HG03175 (cell line): ENCODE data around the gene APOC4.
"Not testable (repeated sequence)": the region's sequence is repeated elsewhere in the genome, so short reads cannot be mapped to it uniquely, and the experiment has no call there.

Experiments
- ATAC-seq: cut with Tn5 transposase; IDR thresholded peaks from one replicate; pipeline ENCODE4 v1.9.1; 2021; ENCODE audit warnings: mild to moderate bottlenecking, moderate library complexity; ENCODE audit not compliant: unreplicated experiment

APOC4 gene, protein sequence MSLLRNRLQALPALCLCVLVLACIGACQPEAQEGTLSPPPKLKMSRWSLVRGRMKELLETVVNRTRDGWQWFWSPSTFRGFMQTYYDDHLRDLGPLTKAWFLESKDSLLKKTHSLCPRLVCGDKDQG

DNA sequence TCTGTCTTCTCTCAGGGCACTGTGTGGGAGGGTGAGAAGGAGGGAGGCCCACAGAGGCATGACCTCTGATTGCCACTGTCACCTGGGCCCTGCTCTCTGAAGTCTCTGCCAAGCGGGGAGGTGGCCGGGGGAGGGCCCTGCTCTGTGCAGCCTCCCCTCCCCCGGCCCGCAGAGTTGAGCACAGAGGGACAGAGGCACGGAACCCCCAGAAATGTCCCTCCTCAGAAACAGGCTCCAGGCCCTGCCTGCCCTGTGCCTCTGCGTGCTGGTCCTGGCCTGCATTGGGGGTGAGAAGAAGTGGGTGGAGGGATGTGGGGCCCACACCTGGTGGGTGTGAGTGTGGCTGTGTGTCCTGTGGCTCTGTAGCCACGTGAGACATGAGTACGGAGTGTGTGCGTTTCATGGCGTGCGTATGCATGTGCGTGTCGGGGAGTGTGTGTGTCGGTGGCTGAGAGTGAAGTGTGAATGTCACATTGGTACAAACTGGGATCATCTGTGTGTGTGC is at the start of gene APOC4:
Gene APOC4 (plus strand): TSS at position 171 of the 505 bp plus-strand sequence. CDS start 41 bp downstream, at position 212.
- no peak for ATAC-seq

DNA sequence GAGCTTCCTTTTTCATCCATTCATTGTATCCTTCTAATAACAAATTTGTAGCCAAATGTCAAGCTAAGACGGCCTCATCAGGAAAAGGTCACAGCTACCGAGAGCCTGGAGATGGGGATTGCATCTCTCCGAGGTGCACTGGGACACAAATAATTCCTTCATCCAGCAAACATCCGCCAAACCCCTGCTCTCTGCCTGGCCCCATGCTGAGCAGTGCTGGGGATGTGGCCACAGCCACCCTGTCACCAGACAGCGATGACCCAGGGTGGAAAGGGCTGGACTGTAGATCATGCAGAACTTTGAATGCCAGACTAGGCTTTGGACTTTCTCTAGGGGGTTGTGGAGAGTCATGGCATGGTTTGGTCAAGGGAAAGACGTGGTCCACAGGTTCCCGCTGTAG is 49.1 kb upstream of the APOC4 start:
- no peak for ATAC-seq

DNA sequence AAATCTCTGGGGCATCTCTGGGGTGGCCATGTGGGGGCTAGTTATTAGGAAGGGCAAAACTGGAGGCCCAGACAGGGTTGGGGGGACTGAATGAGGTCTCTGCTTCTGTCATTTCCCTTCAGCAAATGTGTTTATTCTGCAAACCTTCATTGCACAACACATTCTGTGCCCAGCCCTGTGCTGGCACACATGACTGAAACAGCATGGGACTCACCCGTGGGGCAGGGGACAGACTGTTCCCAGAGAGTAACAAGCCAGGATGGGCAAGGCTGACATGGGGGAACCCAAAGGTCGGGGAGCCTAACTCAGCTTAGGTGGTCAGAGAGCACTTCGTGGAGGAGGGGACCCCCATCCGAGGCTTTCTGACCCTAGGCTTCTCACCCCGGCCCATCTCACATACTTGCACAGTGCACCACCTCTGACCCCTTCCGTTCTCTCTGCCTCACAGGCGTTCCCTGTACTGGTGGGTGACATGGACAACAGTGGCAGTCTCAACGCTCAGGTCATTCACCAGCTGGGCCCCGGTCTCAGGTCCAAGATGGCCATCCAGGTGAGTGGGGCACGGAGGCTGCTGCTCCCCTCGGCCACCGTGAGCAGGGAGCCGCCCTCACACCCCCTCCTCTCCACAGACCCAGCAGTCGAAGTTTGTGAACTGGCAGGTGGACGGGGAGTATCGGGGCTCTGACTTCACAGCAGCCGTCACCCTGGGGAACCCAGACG is 48.5 kb upstream of the APOC4 start:
- ATAC-seq = no peak

DNA sequence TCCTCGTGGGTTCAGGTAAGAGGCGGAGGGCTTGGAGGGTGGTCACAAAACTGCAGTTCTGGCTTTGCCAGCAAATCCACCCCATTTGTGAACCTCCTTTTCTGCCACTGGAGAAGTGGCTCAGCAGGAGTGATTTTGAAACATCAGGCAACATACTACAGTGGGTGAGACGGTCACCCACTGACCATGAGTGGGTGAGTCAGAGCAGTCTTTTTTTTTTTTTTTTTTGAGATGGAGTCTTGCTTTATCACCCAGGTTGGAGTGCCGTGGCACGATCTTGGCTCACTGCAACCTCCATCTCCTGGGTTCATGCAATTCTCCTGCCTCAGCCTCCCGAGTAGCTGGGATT is 48.0 kb upstream of the APOC4 start:
- no peak for ATAC-seq

DNA sequence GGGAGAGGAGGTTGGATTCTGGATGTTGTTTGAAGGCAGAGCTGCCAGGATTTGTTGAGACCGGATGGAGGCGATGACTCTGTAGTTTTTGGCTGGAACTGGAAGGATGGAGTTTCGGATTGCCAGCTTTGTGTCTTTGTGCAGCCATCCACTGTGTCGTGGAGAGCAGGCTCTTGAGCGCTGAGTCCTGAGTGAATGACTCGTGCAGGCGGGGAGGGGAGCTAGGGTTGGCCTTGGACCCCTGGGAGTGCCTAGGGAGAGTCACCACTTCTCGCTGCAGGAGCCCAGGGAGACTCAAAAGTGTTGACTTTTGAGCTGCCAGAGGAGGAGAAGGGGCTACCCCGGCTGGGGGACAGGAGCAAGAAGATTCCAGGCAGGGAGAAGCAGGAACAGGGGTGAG is 47.1 kb upstream of the APOC4 start:
- no peak for ATAC-seq

DNA sequence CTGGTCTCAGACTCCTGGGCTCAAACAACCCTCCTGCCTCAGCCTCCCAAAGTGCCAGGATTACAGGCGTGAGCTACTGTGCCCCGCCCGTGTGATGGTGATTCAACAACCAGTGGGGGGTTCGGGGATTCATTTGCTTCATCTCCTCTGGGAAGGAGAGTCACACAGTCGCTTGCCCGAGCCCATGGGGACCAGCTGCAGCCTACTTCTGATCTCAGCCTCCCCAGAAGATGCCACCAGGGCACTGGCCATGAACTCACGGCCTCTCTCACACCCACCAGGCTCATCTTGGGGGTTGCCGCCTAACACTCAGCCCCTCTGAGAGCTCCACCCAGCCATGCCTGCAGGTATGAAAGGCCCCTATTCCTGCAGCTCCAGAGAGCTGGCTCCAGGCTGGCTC is 44.2 kb upstream of the APOC4 start:
- no peak for ATAC-seq

DNA sequence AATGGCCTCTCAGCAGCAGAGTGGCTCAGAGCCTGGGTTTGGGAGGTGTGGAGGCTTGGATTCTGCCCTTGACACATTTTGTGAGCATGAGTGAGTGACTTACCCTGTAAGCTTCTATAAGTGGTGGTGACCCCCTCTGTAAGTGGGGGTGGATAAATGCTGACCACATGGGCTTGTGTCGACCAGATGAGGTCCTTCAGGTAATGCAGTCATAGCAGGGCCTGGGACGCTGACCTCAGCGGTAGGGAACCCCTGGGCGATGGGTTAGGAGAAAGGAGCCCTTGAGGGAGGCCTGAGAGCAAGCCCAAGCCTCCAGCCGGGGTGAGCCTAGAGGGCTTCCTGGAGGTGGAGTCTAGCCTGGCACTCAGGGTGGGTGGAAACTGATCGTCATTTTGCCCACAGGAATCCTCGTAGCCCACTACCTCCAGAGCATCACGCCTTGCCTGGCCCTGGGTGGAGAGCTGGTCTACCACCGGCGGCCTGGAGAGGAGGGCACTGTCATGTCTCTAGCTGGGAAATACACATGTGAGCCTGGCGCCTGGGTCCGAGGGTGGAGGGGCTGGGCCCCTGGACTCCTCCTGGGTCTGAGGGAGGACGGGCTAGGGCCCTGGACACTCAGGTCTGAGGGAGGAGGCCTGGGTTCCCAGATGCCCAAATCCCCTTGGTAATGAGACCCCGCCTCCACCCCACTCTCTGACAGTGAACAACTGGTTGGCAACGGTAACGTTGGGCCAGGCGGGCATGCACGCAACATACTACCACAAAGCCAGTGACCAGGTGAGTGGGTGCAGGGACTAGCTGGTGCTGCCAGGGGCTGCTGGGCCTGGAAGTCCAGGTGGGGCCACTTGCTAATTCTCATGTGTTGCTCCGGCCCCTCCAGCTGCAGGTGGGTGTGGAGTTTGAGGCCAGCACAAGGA is 41.5 kb upstream of the APOC4 start:
- no peak for ATAC-seq

DNA sequence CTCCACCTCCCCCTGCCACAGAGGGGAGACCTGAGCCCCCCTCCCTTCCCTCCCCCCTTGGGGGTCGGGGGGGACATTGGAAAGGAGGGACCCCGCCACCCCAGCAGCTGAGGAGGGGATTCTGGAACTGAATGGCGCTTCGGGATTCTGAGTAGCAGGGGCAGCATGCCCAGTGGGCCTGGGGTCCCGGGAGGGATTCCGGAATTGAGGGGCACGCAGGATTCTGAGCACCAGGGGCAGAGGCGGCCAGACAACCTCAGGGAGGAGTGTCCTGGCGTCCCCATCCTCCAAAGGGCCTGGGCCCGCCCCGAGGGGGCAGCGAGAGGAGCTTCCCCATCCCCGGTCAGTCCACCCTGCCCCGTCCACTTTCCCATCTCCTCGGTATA is 38.8 kb upstream of the APOC4 start:
- ATAC-seq = no peak

DNA sequence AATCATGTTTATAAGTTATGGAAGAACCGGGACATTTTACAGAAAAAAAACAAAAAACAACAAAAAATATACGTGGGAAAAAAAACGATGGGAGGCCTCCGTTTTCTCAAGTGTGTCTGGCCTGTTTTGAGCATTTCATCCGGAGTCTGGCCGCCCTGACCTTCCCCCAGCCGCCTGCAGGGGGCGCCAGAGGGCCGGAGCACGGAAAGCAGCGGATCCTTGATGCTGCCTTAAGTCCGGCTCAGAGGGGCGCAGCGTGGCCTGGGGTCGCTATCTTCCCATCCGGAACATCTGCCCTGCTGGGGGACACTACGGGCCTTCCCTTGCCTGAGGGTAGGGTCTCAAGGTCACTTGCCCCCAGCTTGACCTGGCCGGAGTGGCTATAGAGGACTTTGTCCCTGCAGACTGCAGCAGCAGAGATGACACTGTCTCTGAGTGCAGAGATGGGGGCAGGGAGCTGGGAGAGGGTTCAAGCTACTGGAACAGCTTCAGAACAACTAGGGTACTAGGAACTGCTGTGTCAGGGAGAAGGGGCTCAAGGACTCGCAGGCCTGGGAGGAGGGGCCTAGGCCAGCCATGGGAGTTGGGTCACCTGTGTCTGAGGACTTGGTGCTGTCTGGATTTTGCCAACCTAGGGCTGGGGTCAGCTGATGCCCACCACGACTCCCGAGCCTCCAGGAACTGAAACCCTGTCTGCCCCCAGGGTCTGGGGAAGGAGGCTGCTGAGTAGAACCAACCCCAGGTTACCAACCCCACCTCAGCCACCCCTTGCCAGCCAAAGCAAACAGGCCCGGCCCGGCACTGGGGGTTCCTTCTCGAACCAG is 38.2 kb upstream of the APOC4 start:
- ATAC-seq = no peak

DNA sequence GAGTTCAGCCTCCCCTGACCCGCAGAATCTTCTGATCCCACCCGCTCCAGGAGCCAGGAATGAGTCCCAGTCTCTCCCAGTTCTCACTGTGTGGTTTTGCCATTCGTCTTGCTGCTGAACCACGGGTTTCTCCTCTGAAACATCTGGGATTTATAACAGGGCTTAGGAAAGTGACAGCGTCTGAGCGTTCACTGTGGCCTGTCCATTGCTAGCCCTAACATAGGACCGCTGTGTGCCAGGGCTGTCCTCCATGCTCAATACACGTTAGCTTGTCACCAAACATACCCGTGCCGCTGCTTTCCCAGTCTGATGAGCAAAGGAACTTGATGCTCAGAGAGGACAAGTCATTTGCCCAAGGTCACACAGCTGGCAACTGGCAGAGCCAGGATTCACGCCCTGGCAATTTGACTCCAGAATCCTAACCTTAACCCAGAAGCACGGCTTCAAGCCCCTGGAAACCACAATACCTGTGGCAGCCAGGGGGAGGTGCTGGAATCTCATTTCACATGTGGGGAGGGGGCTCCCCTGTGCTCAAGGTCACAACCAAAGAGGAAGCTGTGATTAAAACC is 37.5 kb upstream of the APOC4 start:
- no peak for ATAC-seq

DNA sequence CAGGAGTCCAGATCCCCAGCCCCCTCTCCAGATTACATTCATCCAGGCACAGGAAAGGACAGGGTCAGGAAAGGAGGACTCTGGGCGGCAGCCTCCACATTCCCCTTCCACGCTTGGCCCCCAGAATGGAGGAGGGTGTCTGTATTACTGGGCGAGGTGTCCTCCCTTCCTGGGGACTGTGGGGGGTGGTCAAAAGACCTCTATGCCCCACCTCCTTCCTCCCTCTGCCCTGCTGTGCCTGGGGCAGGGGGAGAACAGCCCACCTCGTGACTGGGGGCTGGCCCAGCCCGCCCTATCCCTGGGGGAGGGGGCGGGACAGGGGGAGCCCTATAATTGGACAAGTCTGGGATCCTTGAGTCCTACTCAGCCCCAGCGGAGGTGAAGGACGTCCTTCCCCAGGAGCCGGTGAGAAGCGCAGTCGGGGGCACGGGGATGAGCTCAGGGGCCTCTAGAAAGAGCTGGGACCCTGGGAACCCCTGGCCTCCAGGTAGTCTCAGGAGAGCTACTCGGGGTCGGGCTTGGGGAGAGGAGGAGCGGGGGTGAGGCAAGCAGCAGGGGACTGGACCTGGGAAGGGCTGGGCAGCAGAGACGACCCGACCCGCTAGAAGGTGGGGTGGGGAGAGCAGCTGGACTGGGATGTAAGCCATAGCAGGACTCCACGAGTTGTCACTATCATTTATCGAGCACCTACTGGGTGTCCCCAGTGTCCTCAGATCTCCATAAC is 36.4 kb upstream of the APOC4 start, which contains the start of gene APOE:
Gene APOE (plus strand): TSS at position 360 of the 724 bp plus-strand sequence. CDS start 829 bp downstream, outside the sequence.
- ATAC-seq = no peak

DNA sequence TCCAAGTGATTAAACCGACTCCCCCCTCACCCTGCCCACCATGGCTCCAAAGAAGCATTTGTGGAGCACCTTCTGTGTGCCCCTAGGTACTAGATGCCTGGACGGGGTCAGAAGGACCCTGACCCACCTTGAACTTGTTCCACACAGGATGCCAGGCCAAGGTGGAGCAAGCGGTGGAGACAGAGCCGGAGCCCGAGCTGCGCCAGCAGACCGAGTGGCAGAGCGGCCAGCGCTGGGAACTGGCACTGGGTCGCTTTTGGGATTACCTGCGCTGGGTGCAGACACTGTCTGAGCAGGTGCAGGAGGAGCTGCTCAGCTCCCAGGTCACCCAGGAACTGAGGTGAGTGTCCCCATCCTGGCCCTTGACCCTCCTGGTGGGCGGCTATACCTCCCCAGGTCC is 34.4 kb upstream of the APOC4 start:
- no peak for ATAC-seq

DNA sequence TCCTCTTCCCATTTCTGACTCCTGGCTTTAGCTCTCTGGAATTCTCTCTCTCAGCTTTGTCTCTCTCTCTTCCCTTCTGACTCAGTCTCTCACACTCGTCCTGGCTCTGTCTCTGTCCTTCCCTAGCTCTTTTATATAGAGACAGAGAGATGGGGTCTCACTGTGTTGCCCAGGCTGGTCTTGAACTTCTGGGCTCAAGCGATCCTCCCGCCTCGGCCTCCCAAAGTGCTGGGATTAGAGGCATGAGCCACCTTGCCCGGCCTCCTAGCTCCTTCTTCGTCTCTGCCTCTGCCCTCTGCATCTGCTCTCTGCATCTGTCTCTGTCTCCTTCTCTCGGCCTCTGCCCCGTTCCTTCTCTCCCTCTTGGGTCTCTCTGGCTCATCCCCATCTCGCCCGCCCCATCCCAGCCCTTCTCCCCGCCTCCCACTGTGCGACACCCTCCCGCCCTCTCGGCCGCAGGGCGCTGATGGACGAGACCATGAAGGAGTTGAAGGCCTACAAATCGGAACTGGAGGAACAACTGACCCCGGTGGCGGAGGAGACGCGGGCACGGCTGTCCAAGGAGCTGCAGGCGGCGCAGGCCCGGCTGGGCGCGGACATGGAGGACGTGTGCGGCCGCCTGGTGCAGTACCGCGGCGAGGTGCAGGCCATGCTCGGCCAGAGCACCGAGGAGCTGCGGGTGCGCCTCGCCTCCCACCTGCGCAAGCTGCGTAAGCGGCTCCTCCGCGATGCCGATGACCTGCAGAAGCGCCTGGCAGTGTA is 33.8 kb upstream of the APOC4 start:
- no peak for ATAC-seq

DNA sequence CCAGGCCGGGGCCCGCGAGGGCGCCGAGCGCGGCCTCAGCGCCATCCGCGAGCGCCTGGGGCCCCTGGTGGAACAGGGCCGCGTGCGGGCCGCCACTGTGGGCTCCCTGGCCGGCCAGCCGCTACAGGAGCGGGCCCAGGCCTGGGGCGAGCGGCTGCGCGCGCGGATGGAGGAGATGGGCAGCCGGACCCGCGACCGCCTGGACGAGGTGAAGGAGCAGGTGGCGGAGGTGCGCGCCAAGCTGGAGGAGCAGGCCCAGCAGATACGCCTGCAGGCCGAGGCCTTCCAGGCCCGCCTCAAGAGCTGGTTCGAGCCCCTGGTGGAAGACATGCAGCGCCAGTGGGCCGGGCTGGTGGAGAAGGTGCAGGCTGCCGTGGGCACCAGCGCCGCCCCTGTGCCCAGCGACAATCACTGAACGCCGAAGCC is 33.2 kb upstream of the APOC4 start:
- ATAC-seq = no peak

DNA sequence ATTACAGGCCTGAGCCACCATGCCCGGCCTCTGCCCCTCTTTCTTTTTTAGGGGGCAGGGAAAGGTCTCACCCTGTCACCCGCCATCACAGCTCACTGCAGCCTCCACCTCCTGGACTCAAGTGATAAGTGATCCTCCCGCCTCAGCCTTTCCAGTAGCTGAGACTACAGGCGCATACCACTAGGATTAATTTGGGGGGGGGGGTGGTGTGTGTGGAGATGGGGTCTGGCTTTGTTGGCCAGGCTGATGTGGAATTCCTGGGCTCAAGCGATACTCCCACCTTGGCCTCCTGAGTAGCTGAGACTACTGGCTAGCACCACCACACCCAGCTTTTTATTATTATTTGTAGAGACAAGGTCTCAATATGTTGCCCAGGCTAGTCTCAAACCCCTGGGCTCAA is 32.3 kb upstream of the APOC4 start:
- ATAC-seq = no peak

DNA sequence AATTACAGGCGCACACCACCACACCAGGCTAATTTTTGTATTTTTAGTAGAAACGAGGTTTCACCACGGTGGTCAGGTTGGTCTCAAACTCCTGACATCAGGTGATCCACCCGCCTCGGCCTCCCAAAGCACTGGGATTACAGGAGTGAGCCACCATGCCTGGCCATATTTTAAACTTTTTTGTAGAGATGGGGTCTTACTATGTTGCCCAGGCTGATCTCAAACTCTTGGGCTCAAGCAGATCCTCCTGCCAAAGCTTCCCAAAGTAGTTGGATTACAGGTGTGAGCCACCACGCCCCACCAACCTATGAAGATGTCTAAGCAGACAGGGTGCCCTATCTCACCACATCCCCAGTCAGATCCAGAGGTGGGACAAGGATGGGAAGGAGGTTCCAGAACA is 30.1 kb upstream of the APOC4 start:
- not testable (repeated sequence) for ATAC-seq

DNA sequence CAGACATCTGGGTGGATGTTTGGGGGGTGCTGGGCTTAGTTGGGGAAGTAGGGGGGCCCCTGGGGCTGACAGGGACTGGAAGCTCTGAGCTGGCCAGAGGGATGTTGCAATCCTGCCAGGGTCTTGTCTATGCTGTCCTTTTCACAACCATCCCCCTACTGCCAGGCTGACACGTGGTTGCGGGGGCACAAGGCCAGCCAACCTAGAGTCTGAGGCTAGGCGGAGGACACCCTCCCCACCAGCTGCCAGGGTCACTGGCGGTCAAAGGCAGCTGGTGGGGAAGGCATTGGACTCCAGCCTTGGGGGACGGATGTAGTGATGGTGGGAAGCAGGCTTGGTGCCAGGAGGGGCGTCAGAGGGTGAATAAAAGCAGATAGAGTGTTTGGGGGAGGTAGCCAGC is 29.2 kb upstream of the APOC4 start:
- no peak for ATAC-seq

DNA sequence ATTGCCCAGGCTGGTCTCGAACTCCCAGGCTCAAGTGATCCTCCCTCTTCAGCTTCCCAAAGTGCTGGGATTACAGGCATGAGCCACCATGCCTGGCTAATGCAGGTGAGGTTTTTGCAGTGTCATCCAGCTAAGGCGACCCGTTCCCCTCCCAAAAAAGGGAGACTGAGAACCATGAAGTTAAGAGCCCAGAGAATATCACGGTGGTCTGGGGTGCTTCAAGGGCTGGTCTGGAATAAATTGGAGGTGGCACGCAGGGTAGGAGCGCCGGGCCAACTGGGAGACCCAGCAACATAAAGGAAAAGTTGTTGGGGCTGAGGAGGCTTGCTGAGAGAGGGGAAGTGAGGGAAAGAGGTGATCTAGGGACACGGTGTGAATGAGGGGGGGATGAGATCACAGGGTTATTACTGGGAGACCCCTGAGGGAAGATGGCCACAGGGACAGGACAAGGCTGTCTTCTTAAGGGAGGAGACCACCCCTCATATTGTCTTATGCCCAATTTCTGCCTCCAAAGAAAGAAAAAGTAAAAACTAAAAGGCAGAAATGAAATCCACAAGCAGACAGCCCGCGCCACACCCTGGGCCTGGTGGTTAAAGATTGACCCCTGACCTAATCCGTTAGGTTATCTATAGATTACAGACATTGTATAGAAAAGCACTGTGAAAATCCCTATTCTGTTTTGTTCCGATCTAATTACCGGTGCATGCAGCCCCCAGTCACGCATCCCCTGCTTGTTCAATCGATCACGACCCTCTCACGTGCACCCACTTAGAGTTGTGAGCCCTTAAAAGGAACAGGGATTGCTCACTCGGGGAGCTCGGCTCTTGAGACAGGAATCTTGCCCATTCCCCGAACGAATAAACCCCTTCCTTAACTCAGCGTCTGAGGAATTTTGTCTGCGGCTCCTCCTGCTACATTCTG is 28.3 kb upstream of the APOC4 start:
- ATAC-seq = not testable (repeated sequence)
